ENCODE results near the gene CPEB3. TPM values are rescaled to one million over a fixed set of nuclear protein-coding genes. Genes with fewer than 3 reads are reported as not detected.
"Not testable (repeated sequence)": the region's sequence is repeated elsewhere in the genome, so short reads cannot be mapped to it uniquely, and the experiment has no call there.

The CPEB3 gene
- total RNA-seq, 2 experiments from 2014 or later = 1.0 to 1.3 TPM

DNA sequence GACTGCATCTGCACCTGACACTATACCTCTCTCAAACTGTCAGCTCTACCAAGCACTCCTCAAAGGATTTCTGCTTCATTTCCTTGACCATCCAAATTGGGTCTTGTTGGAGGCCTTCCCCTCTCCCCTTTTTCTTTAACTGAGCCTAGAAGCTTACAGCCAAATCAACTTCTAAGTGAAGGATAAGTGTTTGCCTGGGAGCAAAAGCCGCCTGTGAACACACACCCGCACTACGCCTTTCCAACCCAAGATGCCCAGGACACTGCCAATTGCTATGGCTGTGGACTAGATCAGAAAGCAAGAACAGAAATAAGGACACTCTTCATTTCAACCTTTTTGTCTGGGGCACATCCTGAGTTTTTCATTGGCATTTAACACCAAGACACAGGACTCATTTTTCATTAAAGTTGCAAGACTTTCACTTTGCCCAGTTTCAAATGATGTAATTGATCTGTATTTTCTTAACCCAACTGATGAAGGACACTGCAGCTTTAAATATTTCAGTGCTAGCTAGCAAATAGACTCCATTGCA, 52.8 kb downstream of the CPEB3 start:
- no peak overlapping the region for H3K27ac Mint-ChIP-seq
- CTCF ChIA-PET = no interaction called here
- H3K9me3 Mint-ChIP-seq = no peaks in the 10 kb centered on the region
- H3K4me1 Mint-ChIP-seq (ENCODE audit: low read depth) = peaks cover 9% of the 10 kb centered on the region
- H3K4me3 Mint-ChIP-seq = no peak overlapping the region
- intact Hi-C loops (cut with micrococcal nuclease) = no loop called here
- DNase-seq = no peak
- H3K36me3 Mint-ChIP-seq (ENCODE audit: low read depth) = peaks cover 3% of the 10 kb centered on the region
- H3K27me3 Mint-ChIP-seq (ENCODE audit: low read depth) = peaks cover 9% of the 10 kb centered on the region

DNA sequence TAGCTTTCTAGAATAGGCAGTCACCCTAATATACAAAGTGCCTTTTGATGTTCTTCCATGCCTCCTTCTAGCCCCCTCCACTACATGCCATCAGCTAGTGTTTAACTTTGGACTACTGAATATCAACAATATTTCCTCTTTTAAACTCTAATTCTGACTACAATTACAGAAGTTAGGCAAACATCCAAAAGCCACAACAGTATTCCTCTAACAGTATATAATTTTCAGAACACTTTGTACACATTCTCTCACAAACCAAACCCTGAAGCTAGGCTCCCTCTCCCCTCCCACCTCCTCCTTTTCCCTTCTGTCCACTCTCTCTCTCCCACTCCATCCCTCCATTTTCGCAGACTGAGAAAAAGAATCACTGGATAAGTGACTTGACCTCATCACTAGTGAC, 59.7 kb downstream of the CPEB3 start:
- no peak overlapping the region for H3K27ac Mint-ChIP-seq
- no peak overlapping the region for H3K4me3 Mint-ChIP-seq

DNA sequence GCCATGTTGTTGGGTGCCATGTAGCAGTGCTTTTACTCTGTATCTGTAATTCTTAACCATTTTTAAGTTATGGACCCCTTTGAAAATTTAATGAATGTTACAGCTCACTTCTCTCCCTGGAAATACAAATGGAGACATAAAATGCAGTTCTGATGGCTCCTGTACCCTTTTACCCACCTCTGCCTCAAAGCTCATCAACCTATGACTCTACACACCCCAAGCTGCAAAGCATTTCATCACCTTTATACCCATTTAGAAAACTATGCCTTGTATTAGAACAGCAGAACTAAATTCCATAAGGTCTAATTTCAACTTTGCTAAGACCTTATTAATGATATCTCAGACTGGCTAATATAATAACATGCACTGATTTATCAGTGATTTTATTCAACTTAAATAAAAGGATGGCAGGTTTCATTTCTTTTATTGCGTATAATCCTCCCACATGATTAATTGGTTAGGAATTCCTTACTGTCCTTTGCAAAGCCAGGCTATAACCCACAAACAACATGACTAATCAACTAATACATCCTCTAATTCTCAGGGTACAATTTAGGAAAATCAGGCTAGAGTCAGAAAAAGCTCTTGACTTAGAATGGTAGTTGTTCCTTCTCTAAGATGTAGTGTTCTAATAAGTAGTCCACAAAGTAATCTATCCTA, 68.1 kb downstream of the CPEB3 start:
- no peaks in the 10 kb centered on the region for H3K27me3 Mint-ChIP-seq (ENCODE audit: low read depth)
- no peaks in the 10 kb centered on the region for H3K9me3 Mint-ChIP-seq
- CTCF ChIA-PET = no interaction called here
- DNase-seq = no peak
- no peaks in the 10 kb centered on the region for H3K4me1 Mint-ChIP-seq (ENCODE audit: low read depth)
- H3K36me3 Mint-ChIP-seq (ENCODE audit: low read depth) = no peaks in the 10 kb centered on the region
- intact Hi-C loops (cut with micrococcal nuclease) = no loop called here
- H3K27ac Mint-ChIP-seq = no peak overlapping the region
- no peak overlapping the region for H3K4me3 Mint-ChIP-seq

More for the DNA sequence above, 59.7 kb downstream of the CPEB3 start:
- Mint-ChIP-seq H3K9me3 (no peaks in the 10 kb centered on the region), H3K36me3 (ENCODE audit: low read depth) (peaks cover 1% of the 10 kb centered on the region), H3K27me3 (ENCODE audit: low read depth) (no peaks in the 10 kb centered on the region), H3K4me1 (ENCODE audit: low read depth) (no peaks in the 10 kb centered on the region)
- CTCF ChIA-PET = interaction anchor here (0.6 kb wide), 1 partner anchor 106 kb away, joined by 6 read pairs; no protein-coding TSS in a partner anchor
- no peak for DNase-seq
- intact Hi-C loops (cut with micrococcal nuclease) = no loop called here

DNA sequence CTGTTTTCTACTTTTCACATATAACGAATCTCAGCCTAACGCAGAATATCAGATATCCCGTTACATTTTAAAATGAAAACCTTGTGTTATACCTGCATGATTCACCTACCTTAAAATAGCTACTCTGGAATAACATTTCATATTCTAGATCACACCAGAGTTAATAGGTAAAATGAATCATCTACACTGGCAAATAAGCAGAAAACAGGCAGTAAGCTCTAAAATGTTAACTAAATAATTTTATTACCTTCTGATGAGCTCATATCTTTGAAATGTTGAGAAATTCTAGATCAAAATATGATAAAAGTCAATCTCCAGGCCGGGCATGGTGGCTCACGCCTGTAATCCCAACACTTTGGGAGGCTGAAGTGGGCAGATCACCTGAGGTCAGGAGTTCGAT, 71.3 kb downstream of the CPEB3 start:
- Mint-ChIP-seq H3K9me3 (no peaks in the 10 kb centered on the region), H3K4me3 (no peak overlapping the region), H3K36me3 (ENCODE audit: low read depth) (no peaks in the 10 kb centered on the region), H3K27me3 (ENCODE audit: low read depth) (no peaks in the 10 kb centered on the region), H3K4me1 (ENCODE audit: low read depth) (no peaks in the 10 kb centered on the region), H3K27ac (no peak overlapping the region)
- CTCF ChIA-PET = interaction anchor here (0.6 to 0.8 kb wide), 2 partner anchors 29 to 211 kb away, joined by 3 to 4 read pairs; no protein-coding TSS in a partner anchor
- intact Hi-C loops (cut with micrococcal nuclease) = no loop called here
- no peak for DNase-seq

GRCh38 chr10:92218569-92218968, 72.3 kb downstream of the CPEB3 start:
- CTCF ChIA-PET = interaction anchor here (0.8 kb wide), 1 partner anchor 30 kb away, joined by 3 read pairs; no protein-coding TSS in a partner anchor

DNA sequence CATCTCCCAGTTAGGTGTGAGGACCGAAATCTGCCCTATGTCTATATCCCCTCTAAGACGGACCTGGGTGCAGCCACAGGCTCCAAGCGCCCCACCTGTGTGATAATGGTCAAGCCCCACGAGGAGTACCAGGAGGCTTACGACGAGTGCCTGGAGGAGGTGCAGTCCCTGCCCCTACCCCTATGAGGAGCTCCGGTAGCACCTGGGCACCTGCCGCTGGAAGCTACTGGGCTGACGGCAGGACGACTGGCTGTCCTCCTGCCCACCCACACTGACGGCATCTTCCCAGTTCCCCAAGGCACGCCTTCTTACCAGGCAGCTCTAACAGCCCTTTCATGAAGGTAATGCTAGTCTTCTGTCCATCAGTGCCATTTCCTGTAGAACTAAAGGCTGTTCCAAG, 74.3 kb downstream of the CPEB3 start:
- H3K27ac Mint-ChIP-seq; H3K4me3 Mint-ChIP-seq; H3K4me1 Mint-ChIP-seq (ENCODE audit: low read depth); intact Hi-C loops (cut with micrococcal nuclease); H3K36me3 Mint-ChIP-seq (ENCODE audit: low read depth); H3K27me3 Mint-ChIP-seq (ENCODE audit: low read depth); DNase-seq; H3K9me3 Mint-ChIP-seq: not testable (repeated sequence)
- CTCF ChIA-PET = interaction anchor here (0.6 kb wide), 1 partner anchor 145 kb away, joined by 3 read pairs; no protein-coding TSS in a partner anchor

More at GRCh38 chr10:92218569-92218968, 72.3 kb downstream of the CPEB3 start:
- intact Hi-C loops (cut with micrococcal nuclease) = no loop called here
- Mint-ChIP-seq H3K27me3 (ENCODE audit: low read depth) (no peaks in the 10 kb centered on the region), H3K4me3 (no peak overlapping the region), H3K36me3 (ENCODE audit: low read depth) (no peaks in the 10 kb centered on the region), H3K4me1 (ENCODE audit: low read depth) (no peaks in the 10 kb centered on the region), H3K27ac (no peak overlapping the region), H3K9me3 (no peaks in the 10 kb centered on the region)
- DNase-seq = no peak

GRCh38 chr10:92215222-92215621, 75.7 kb downstream of the CPEB3 start:
- H3K27ac Mint-ChIP-seq; DNase-seq; H3K4me1 Mint-ChIP-seq (ENCODE audit: low read depth); H3K4me3 Mint-ChIP-seq; H3K27me3 Mint-ChIP-seq (ENCODE audit: low read depth); H3K36me3 Mint-ChIP-seq (ENCODE audit: low read depth); H3K9me3 Mint-ChIP-seq; intact Hi-C loops (cut with micrococcal nuclease): not testable (repeated sequence)
- CTCF ChIA-PET = interaction anchor here (0.6 kb wide), 2 partner anchors 89 to 221 kb away, joined by 3 read pairs; no protein-coding TSS in a partner anchor

DNA sequence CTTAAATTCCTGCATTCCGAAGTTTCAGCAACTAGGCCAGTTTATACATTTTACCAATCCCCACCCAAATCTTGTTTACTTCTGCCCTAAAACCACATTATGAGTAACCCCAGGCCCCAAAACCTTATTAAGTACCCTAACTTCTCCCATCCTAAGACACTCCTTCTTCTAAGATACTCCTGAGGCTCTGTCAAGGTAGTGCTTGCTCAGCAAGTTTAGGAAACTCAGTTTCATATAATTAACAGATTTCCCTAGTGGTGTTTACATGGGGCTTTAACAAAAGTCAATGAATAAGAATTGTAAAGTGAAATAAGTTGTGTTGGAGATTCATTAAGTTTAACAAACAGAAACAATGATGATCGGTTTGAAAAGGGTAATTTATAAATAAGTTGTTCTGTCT, 77.8 kb downstream of the CPEB3 start:
- no peak overlapping the region for H3K4me3 Mint-ChIP-seq
- peaks cover 4% of the 10 kb centered on the region for H3K4me1 Mint-ChIP-seq (ENCODE audit: low read depth)
- H3K27ac Mint-ChIP-seq = no peak overlapping the region
- no peaks in the 10 kb centered on the region for H3K27me3 Mint-ChIP-seq (ENCODE audit: low read depth)
- no peak for DNase-seq
- CTCF ChIA-PET = no interaction called here
- H3K36me3 Mint-ChIP-seq (ENCODE audit: low read depth) = no peaks in the 10 kb centered on the region
- intact Hi-C loops (cut with micrococcal nuclease) = loop anchor here (5.0 kb wide), 2 partner anchors 266 to 416 kb away; partner anchors contain the start of gene TNKS2
- no peaks in the 10 kb centered on the region for H3K9me3 Mint-ChIP-seq

- Mint-ChIP-seq H3K27ac (no peak overlapping the region), H3K4me3 (no peak overlapping the region), H3K36me3 (ENCODE audit: low read depth) (peaks cover 3% of the 10 kb centered on the region), H3K27me3 (ENCODE audit: low read depth) (no peaks in the 10 kb centered on the region), H3K4me1 (ENCODE audit: low read depth) (peaks cover 4% of the 10 kb centered on the region), H3K9me3 (no peaks in the 10 kb centered on the region)
- no peak for DNase-seq
- CTCF ChIA-PET = interaction anchor here (0.7 kb wide), 1 partner anchor 10 kb away, joined by 3 read pairs; no protein-coding TSS in a partner anchor
- intact Hi-C loops (cut with micrococcal nuclease) = no loop called here
These were observed 82.1 kb downstream of the CPEB3 start for GRCh38 chr10:92208736-92209135.

DNA sequence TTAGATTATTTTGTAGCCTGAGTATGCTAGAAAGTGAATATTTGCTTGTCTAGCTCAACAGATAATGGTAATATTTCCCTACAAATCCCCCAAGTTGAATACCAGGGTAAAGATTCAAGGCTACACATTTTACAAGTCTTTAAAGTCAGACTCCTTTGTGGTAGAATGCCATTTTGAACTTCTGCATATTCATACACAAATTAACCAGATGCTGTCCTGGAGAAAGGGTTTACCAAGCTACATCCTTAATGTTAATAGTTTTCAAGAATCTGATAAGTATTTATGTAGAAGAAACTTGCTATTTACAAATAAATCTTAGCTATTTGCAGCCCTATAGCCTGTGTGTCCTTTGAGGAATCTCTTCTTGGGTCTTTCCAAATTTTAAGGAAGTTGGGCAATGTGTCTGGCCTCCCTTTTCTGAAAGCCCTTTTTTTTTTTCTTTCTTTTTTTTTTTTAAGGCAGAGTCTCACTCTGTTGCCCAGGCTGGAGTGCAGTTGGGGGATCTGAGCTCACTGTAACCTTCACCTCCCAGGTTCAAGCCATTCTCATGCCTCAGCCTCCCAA, 82.6 kb downstream of the CPEB3 start:
- H3K4me3 Mint-ChIP-seq = no peak overlapping the region
- peaks cover 3% of the 10 kb centered on the region for H3K36me3 Mint-ChIP-seq (ENCODE audit: low read depth)
- intact Hi-C loops (cut with micrococcal nuclease) = no loop called here
- CTCF ChIA-PET = interaction anchor here (0.6 to 0.7 kb wide), 3 partner anchors 10 to 319 kb away, joined by 3 to 4 read pairs (median 3); no protein-coding TSS in a partner anchor
- no peaks in the 10 kb centered on the region for H3K9me3 Mint-ChIP-seq
- DNase-seq = no peak
- H3K4me1 Mint-ChIP-seq (ENCODE audit: low read depth) = peaks cover 4% of the 10 kb centered on the region
- H3K27me3 Mint-ChIP-seq (ENCODE audit: low read depth) = no peaks in the 10 kb centered on the region
- no peak overlapping the region for H3K27ac Mint-ChIP-seq

DNA sequence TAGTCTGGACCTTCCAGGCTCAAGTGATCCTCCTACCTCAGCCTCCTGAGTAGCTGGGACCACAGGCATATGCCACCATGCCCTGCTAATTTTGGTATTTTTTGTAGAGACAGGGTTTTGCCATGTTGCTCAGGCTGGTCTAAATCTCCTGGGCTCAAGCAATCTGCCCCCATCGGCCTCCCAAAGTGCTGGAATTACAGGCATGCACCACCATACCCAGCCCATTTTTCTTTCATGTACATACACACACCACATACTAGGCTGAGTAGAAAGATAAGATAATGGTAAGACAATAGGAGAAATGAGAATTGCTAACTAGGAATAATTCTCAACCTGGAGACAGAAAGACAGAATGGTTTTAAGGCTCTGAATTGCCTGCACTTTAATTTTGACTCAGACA, 83.8 kb downstream of the CPEB3 start:
- no peaks in the 10 kb centered on the region for H3K9me3 Mint-ChIP-seq
- peaks cover 4% of the 10 kb centered on the region for H3K4me1 Mint-ChIP-seq (ENCODE audit: low read depth)
- peaks cover 3% of the 10 kb centered on the region for H3K36me3 Mint-ChIP-seq (ENCODE audit: low read depth)
- DNase-seq = no peak
- intact Hi-C loops (cut with micrococcal nuclease) = no loop called here
- no peaks in the 10 kb centered on the region for H3K27me3 Mint-ChIP-seq (ENCODE audit: low read depth)
- CTCF ChIA-PET = interaction anchor here (0.7 kb wide), 1 partner anchor 264 kb away, joined by 3 read pairs; no protein-coding TSS in a partner anchor
- no peak overlapping the region for H3K27ac Mint-ChIP-seq
- no peak overlapping the region for H3K4me3 Mint-ChIP-seq

GRCh38 chr10:92203919-92204623, 86.8 kb downstream of the CPEB3 start:
- intact Hi-C loops (cut with micrococcal nuclease) = no loop called here
- CTCF ChIA-PET = interaction anchor here (0.6 to 0.7 kb wide), 2 partner anchors 22 to 1058 kb away, joined by 3 to 4 read pairs; no protein-coding TSS in a partner anchor
- Mint-ChIP-seq H3K27me3 (ENCODE audit: low read depth) (no peaks in the 10 kb centered on the region), H3K4me1 (ENCODE audit: low read depth) (no peaks in the 10 kb centered on the region), H3K27ac (no peak overlapping the region), H3K36me3 (ENCODE audit: low read depth) (peaks cover 3% of the 10 kb centered on the region), H3K4me3 (no peak overlapping the region), H3K9me3 (no peaks in the 10 kb centered on the region)
- no peak for DNase-seq
